Astrocyte of the spinal cord (primary cell): ENCODE data around the gene SLC1A7.

Experiments
- DNase-seq: peaks from one replicate; pipeline ENCODE4 v3.0.0; 2011; ENCODE audit warnings: low read depth, low spot score
- H3K4me3 ChIP-seq: 2 replicates; pipeline ENCODE4 v1.5.1; 2011; ENCODE audit warnings: low read depth, mild to moderate bottlenecking, low read length, moderate library complexity
- CTCF ChIP-seq: IDR thresholded peaks from 2 replicates; pipeline ENCODE4 v1.5.1; 2012; ENCODE audit warnings: low read depth, mild to moderate bottlenecking, low read length, inconsistent platforms
- in situ Hi-C: cut with HindIII; loops from 2 replicates; pipeline ENCODE4 v1.10.0; 2017; ENCODE audit warnings: low sequenced_read_pairs

SLC1A7 gene

DNA sequence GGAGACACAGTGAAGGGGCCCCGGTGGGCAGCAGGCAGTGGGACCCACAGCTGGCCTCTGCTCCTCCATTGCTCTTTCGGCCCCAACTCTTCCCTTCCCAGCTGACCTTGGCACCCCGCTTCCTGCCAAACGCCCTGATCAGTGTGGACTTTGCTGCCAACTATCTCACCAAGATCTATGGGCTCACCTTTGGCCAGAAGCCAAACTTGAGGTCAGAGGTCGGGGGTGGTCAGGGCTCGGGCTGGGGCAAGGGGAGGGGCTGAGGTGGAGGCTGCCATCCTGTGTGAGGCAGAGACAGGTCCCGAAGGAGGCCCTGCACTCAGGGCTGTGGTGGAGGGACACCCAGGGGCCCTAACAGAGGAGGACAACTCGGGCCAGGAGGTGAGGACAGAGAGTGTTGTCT lies 66.7 kb downstream of the SLC1A7 start:
- DNase-seq = no peak
- TF ChIP-seq CTCF = no peak
- in situ Hi-C loops = no loop called here
- H3K4me3 ChIP-seq = no peak overlapping the region

DNA sequence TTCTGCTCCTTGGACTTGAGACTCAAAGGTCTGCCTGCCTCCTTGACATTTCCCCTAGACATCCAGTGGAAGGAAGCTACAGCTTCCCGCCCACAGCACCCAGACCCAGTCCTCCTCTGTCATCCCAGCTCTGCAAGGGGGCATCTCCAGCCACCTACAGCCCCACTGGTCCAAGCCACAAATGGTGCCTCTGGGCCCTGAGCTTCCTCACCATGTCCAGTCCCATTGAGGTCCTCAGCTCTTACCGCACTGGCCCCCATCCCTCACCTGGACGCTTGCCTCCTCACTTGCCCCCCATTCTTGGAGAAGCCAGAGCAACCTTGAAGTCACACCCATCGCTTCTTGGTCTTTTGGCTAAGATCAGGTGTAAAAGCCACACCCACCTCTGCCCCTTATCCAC lies 67.2 kb downstream of the SLC1A7 start:
- H3K4me3 ChIP-seq = no peak overlapping the region
- TF ChIP-seq CTCF = no peak
- in situ Hi-C loops = no loop called here
- DNase-seq = no peak

DNA sequence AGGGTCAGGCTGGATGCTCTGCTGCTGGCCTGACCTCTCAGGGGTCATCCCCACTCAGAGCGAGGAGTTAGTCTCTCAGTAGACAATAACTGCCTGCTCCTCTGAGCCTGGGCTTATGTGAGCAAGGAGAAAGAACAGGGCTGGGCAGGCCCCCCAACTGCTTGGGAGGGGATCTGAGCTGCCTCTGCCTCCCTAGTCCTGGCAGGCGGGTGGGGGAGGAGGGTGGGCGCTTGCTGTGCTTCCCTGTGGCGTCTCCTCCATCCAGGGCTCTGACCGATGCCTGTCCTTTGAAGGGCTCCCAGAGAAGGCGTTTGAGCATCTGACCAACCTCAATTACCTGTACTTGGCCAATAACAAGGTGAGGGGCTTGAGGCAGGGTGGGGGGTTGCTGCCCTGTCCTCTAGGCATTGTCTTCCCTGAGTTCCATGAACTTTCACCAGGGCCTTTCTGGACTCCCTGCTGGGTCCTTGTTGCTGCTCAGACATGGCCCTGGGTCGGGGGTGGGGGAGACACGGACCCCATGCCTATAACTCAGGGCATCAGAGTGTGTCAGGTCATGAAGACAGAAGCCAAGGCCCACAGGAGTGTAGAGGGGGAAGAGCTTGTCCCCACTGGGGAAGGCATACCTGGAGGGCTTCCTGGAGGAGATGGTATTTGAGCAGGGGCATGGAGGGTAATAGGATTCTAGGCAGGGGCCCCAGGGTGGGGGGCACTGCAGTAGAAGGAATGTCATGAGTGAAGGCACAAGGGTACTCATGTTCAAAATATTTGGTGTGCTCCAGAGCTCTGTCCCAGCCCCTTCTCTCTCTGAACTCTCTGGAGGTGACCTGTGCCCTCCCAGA lies 67.9 kb downstream of the SLC1A7 start:
- no peak for DNase-seq
- in situ Hi-C loops = no loop called here
- TF ChIP-seq CTCF = no peak
- no peak overlapping the region for H3K4me3 ChIP-seq

GRCh38 chr1:53073868-53074311 lies 68.5 kb downstream of the SLC1A7 start:
- TF ChIP-seq CTCF = no peak
- H3K4me3 ChIP-seq = no peak overlapping the region
- in situ Hi-C loops = no loop called here
- DNase-seq = no peak

GRCh38 chr1:53073287-53073686 lies 69.2 kb downstream of the SLC1A7 start:
- no peak for DNase-seq
- H3K4me3 ChIP-seq = no peak overlapping the region
- TF ChIP-seq CTCF = no peak
- in situ Hi-C loops = no loop called here

- DNase-seq = no peak
- in situ Hi-C loops = no loop called here
- TF ChIP-seq CTCF = no peak
- no peak overlapping the region for H3K4me3 ChIP-seq
Observed at GRCh38 chr1:53071915-53072314, 70.5 kb downstream of the SLC1A7 start.
